GM23248 (cell line): ENCODE measurements around the gene LRGUK. TPM values are rescaled to one million over a fixed set of nuclear protein-coding genes. Genes with fewer than 3 reads are reported as not detected.
"Not testable (repeated sequence)": the region's sequence is repeated elsewhere in the genome, so short reads cannot be mapped to it uniquely, and the experiment has no call there.

Experiments
- DNase-seq: peaks from one replicate; pipeline ENCODE4 v3.0.0-alpha.2; 2015
- H2AFZ ChIP-seq: fragments of 200-600 bp; sonication (generic); 2 replicates; pipeline ENCODE4 v1.6.1; 2016; ENCODE audit warnings: antibody characterized with exemption
- H3F3A ChIP-seq: fragments of 200-600 bp; sonication (generic); 2 replicates; pipeline ENCODE4 v1.6.1; 2016; ENCODE audit warnings: mild to moderate bottlenecking, antibody characterized with exemption, mixed run types; ENCODE audit not compliant: insufficient read depth
- H3K27ac ChIP-seq: fragments of 200-600 bp; sonication (generic); 2 replicates; pipeline ENCODE4 v1.5.1; 2016; ENCODE audit warnings: mild to moderate bottlenecking
- H3K27me3 ChIP-seq: fragments of 200-600 bp; sonication (generic); replicated peaks from 2 replicates; pipeline ENCODE4 v1.6.1; 2016; ENCODE audit warnings: mild to moderate bottlenecking; ENCODE audit not compliant: insufficient read depth
- H3K36me3 ChIP-seq: fragments of 200-600 bp; sonication (generic); 2 replicates; pipeline ENCODE4 v1.6.1; 2016; ENCODE audit warnings: low read depth, mild to moderate bottlenecking
- H3K4me1 ChIP-seq: fragments of 200-600 bp; sonication (generic); 2 replicates; pipeline ENCODE4 v1.6.1; 2016; ENCODE audit warnings: mild to moderate bottlenecking; ENCODE audit not compliant: insufficient read depth
- H3K4me2 ChIP-seq: fragments of 200-600 bp; sonication (generic); one replicate; pipeline ENCODE4 v1.6.1; 2016; ENCODE audit warnings: mild to moderate bottlenecking; ENCODE audit not compliant: unreplicated experiment
- H3K4me3 ChIP-seq: fragments of 200-600 bp; sonication (generic); 2 replicates; pipeline ENCODE4 v1.5.1; 2016; ENCODE audit warnings: mild to moderate bottlenecking
- H3K79me2 ChIP-seq: fragments of 200-600 bp; sonication (generic); 2 replicates; pipeline ENCODE4 v1.6.1; 2016; ENCODE audit warnings: mild to moderate bottlenecking; ENCODE audit not compliant: insufficient read depth
- H3K9ac ChIP-seq: fragments of 200-600 bp; sonication (generic); 2 replicates; pipeline ENCODE4 v1.6.1; 2016; ENCODE audit warnings: mild to moderate bottlenecking
- H3K9me2 ChIP-seq: fragments of 200-600 bp; sonication (generic); 2 replicates; pipeline ENCODE4 v1.6.1; 2016; ENCODE audit warnings: mixed run types, mild to moderate bottlenecking, moderate library complexity; ENCODE audit not compliant: insufficient read depth
- H3K9me3 ChIP-seq: fragments of 200-600 bp; sonication (generic); one replicate; pipeline ENCODE4 v1.6.1; 2017; ENCODE audit warnings: low read depth
- H4K20me1 ChIP-seq: fragments of 200-600 bp; sonication (generic); 2 replicates; pipeline ENCODE4 v1.6.0; 2016; ENCODE audit not compliant: insufficient read depth
- EZH2 ChIP-seq: fragments of 200-600 bp; sonication (generic); IDR thresholded peaks from 2 replicates; pipeline ENCODE4 v1.6.1; 2018; ENCODE audit warnings: antibody characterized with exemption, mild to moderate bottlenecking; ENCODE audit not compliant: insufficient read depth, poor library complexity, severe bottlenecking
- EZH2phosphoT487 ChIP-seq: fragments of 200-600 bp; sonication (generic); IDR thresholded peaks from 2 replicates; pipeline ENCODE4 v1.6.1; 2018; ENCODE audit warnings: antibody characterized with exemption, moderate library complexity, mild to moderate bottlenecking, low read depth; ENCODE audit not compliant: insufficient read depth
- WGBS, 2 experiments: methylation state at CpG; one replicate each; pipeline ENCODE4 v1.1.6; 2015 to 2017; ENCODE audit warnings: low lambda C conversion rate in 2 of 2, low coverage in 1 of 2; ENCODE audit errors: missing lambda C conversion rate in 2 of 2; 5-methylcytosine and 5-hydroxymethylcytosine counted together
- in situ Hi-C: fragments of 300-500 bp; cut with MboI; formaldehyde crosslinking; loops from 2 replicates; pipeline ENCODE4 v1.15.0; 2020
- polyA plus RNA-seq: library from polyadenylated mRNA; unstranded; fragments of >200 nt; fragmentation: Nextera tagmentation; extraction: Ambion mirVana; gene quantifications from 2 replicates; pipeline ENCODE4 v1.2.1, GENCODE V29; 2016
- total RNA-seq: library from RNA; depleted of rRNA; stranded (reverse); fragments of >200 nt; shearing (Covaris generic); gene quantifications from 2 replicates; pipeline ENCODE4 v1.2.3, GENCODE V29; 2014

The LRGUK gene
- total and polyA plus RNA-seq, 2 experiments from 2014 or later: 0.11 TPM; not detected in 1

GRCh38 chr7:134211817-134212216 is 84.7 kb downstream of the LRGUK start:
- TF ChIP-seq EZH2: no peak
- TF ChIP-seq EZH2phosphoT487: no peak
- no peak overlapping the region for H3K27ac ChIP-seq
- H3K79me2 ChIP-seq: no peaks in the 10 kb centered on the region
- no peaks in the 10 kb centered on the region for H3K4me1 ChIP-seq
- no peak overlapping the region for H3K4me3 ChIP-seq
- no peak for DNase-seq
- in situ Hi-C loops: no loop called here
- H3K9ac ChIP-seq: no peak overlapping the region
- H3K36me3 ChIP-seq: no peaks in the 10 kb centered on the region
- no peaks in the 10 kb centered on the region for H4K20me1 ChIP-seq
- H3K9me3 ChIP-seq: no peaks in the 10 kb centered on the region
- no peaks in the 10 kb centered on the region for H3K27me3 ChIP-seq
- no peak overlapping the region for H3K4me2 ChIP-seq
- H3K9me2 ChIP-seq: no peaks in the 10 kb centered on the region
- H2AFZ ChIP-seq: no peak overlapping the region
- no peaks in the 10 kb centered on the region for H3F3A ChIP-seq

- Histone ChIP-seq H4K20me1 (no peaks in the 10 kb centered on the region), H3K27me3 (no peaks in the 10 kb centered on the region), H3K9me3 (no peaks in the 10 kb centered on the region), H3K4me1 (no peaks in the 10 kb centered on the region), H3K79me2 (no peaks in the 10 kb centered on the region), H3K4me2 (no peak overlapping the region), H3K9ac (no peak overlapping the region), H3K9me2 (no peaks in the 10 kb centered on the region), H2AFZ (no peak overlapping the region), H3K27ac (no peak overlapping the region), H3F3A (no peaks in the 10 kb centered on the region), H3K4me3 (no peak overlapping the region), H3K36me3 (no peaks in the 10 kb centered on the region)
- 68 to 72% methylated on average over 13 of the region's 13 CpGs for WGBS, 2 experiments
- TF ChIP-seq EZH2: no peak
- TF ChIP-seq EZH2phosphoT487: no peak
- in situ Hi-C loops: no loop called here
- peak; percentile 5 for DNase-seq
These were observed 85.7 kb downstream of the LRGUK start for GRCh38 chr7:134212576-134213546.

- no peak for TF ChIP-seq EZH2
- no peak for TF ChIP-seq EZH2phosphoT487
- no peak overlapping the region for H3K27ac ChIP-seq
- H3K79me2 ChIP-seq: no peaks in the 10 kb centered on the region
- in situ Hi-C loops: no loop called here
- DNase-seq: no peak
- WGBS, 2 experiments: 56 to 69% methylated on average over 3 of the region's 3 CpGs
- no peak overlapping the region for H3K4me3 ChIP-seq
- H3K9me2 ChIP-seq: no peaks in the 10 kb centered on the region
- no peak overlapping the region for H3K4me2 ChIP-seq
- no peaks in the 10 kb centered on the region for H3K4me1 ChIP-seq
- peaks cover 5% of the 10 kb centered on the region; the same call in 1 of the 2 replicates for H3K27me3 ChIP-seq
- H3K36me3 ChIP-seq: no peaks in the 10 kb centered on the region
- no peaks in the 10 kb centered on the region for H3F3A ChIP-seq
- no peak overlapping the region for H2AFZ ChIP-seq
- H3K9ac ChIP-seq: no peak overlapping the region
- no peaks in the 10 kb centered on the region for H3K9me3 ChIP-seq
- H4K20me1 ChIP-seq: no peaks in the 10 kb centered on the region
These were observed 93.1 kb downstream of the LRGUK start for GRCh38 chr7:134220236-134220635.

- H3K9ac ChIP-seq, H3F3A ChIP-seq, H3K4me2 ChIP-seq, DNase-seq, H3K27me3 ChIP-seq, H3K27ac ChIP-seq, H4K20me1 ChIP-seq, H3K9me3 ChIP-seq, H3K9me2 ChIP-seq, H3K79me2 ChIP-seq, H3K4me1 ChIP-seq, H3K4me3 ChIP-seq, in situ Hi-C loops, H3K36me3 ChIP-seq, H2AFZ ChIP-seq: not testable (repeated sequence)
- 46 to 86% methylated on average over 7 of the region's 7 CpGs for WGBS, 2 experiments
These were observed 104.2 kb downstream of the LRGUK start for GRCh38 chr7:134231296-134231695.
